HT1080 (cell line): ENCODE results near the gene HUS1. TPM values are rescaled to one million over a fixed set of nuclear protein-coding genes. Genes with fewer than 3 reads are reported as not detected.
"Not testable (repeated sequence)": the region's sequence is repeated elsewhere in the genome, so short reads cannot be mapped to it uniquely, and the experiment has no call there.

Experiments used
- DNase-seq: peaks from one replicate; pipeline ENCODE4 v3.0.0-alpha.2; 2015; ENCODE audit warnings: low read depth
- total RNA-seq: library from RNA; depleted of rRNA; stranded (reverse); fragments of >200 nt; shearing (Covaris generic); gene quantifications from 2 replicates; pipeline ENCODE4 v1.2.3, GENCODE V29; 2014

Gene HUS1
- total RNA-seq, 1 experiment from 2014 or later, result 14.4 TPM

- DNase-seq, result peak; percentile 53
Measured at GRCh38 chr7:47945261-47946015, 34.0 kb downstream of the HUS1 start.

- DNase-seq, result no peak
Measured at GRCh38 chr7:47944536-47945260, 34.7 kb downstream of the HUS1 start.

- no peak for DNase-seq
Measured at GRCh38 chr7:47943676-47944474, 35.5 kb downstream of the HUS1 start.

- DNase-seq, result not testable (repeated sequence)
Measured at GRCh38 chr7:47942651-47943050, 36.8 kb downstream of the HUS1 start.

- DNase-seq, result no peak
Measured at GRCh38 chr7:47942132-47942531, 37.3 kb downstream of the HUS1 start.

- peak; percentile 79 for DNase-seq
Measured at GRCh38 chr7:47941136-47941844, 38.1 kb downstream of the HUS1 start.

- DNase-seq, result no peak
Measured at GRCh38 chr7:47940088-47941013, 39.1 kb downstream of the HUS1 start.

- no peak for DNase-seq
Measured at GRCh38 chr7:47939425-47940036, 39.9 kb downstream of the HUS1 start.

GRCh38 chr7:47938574-47939165, 40.7 kb downstream of the HUS1 start:
- DNase-seq, result no peak

- no peak for DNase-seq
Measured at GRCh38 chr7:47937711-47938573, 41.5 kb downstream of the HUS1 start.

GRCh38 chr7:47937065-47937687, 42.2 kb downstream of the HUS1 start:
- DNase-seq, result no peak

- no peak for DNase-seq
Measured at GRCh38 chr7:47936323-47936722, 43.1 kb downstream of the HUS1 start.

GRCh38 chr7:47935336-47935735, 44.1 kb downstream of the HUS1 start:
- DNase-seq, result no peak

GRCh38 chr7:47934831-47935230, 44.6 kb downstream of the HUS1 start:
- DNase-seq, result no peak

GRCh38 chr7:47933215-47933614, 46.2 kb downstream of the HUS1 start:
- DNase-seq, result no peak

- DNase-seq, result no peak
Measured at GRCh38 chr7:47932466-47933037, 46.9 kb downstream of the HUS1 start.

- no peak for DNase-seq
Measured at GRCh38 chr7:47932016-47932415, 47.4 kb downstream of the HUS1 start.
